DMS114 treated with DMSO at 0.1 percent for 48 hours (cell line): ENCODE results near the gene THSD7B.
"Not testable (repeated sequence)": the region's sequence is repeated elsewhere in the genome, so short reads cannot be mapped to it uniquely, and the experiment has no call there.

Experiments
- DNase-seq: peaks from one replicate; lab custom pipeline; 2025; ENCODE audit not compliant: unreplicated experiment; lab: John Stamatoyannopoulos, UW

The THSD7B gene

GRCh38 chr2:136765256-136766072, at the start of gene THSD7B:
Gene THSD7B, plus strand, starts transcription at chr2:136765545. Its CDS starts 116,634 bp downstream, at chr2:136882179.
- DNase-seq = no peak

GRCh38 chr2:136718273-136718672, 47.1 kb upstream of the THSD7B start:
- DNase-seq = no peak

- DNase-seq = no peak
Observed at GRCh38 chr2:136727973-136728699, 37.2 kb upstream of the THSD7B start.

GRCh38 chr2:136736236-136736635, 29.1 kb upstream of the THSD7B start:
- DNase-seq = no peak

GRCh38 chr2:136738044-136738443, 27.3 kb upstream of the THSD7B start:
- DNase-seq = no peak

GRCh38 chr2:136741471-136741870, 23.9 kb upstream of the THSD7B start:
- no peak for DNase-seq

GRCh38 chr2:136750065-136750464, 15.3 kb upstream of the THSD7B start:
- no peak for DNase-seq

GRCh38 chr2:136751406-136751805, 13.9 kb upstream of the THSD7B start:
- no peak for DNase-seq

GRCh38 chr2:136758504-136758903, 6.8 kb upstream of the THSD7B start:
- not testable (repeated sequence) for DNase-seq

- no peak for DNase-seq
Observed at GRCh38 chr2:136764452-136765255, 691 bp upstream of the THSD7B start.

GRCh38 chr2:136766073-136766404, 694 bp downstream of the THSD7B start:
- no peak for DNase-seq

GRCh38 chr2:136767030-136767429, 1.7 kb downstream of the THSD7B start:
- no peak for DNase-seq

- no peak for DNase-seq
Observed at GRCh38 chr2:136769871-136770270, 4.5 kb downstream of the THSD7B start.

GRCh38 chr2:136770384-136770783, 5.0 kb downstream of the THSD7B start:
- no peak for DNase-seq

- DNase-seq = no peak
Observed at GRCh38 chr2:136777391-136777790, 12.0 kb downstream of the THSD7B start.

GRCh38 chr2:136783856-136784255, 18.5 kb downstream of the THSD7B start:
- no peak for DNase-seq

GRCh38 chr2:136785215-136785614, 19.9 kb downstream of the THSD7B start:
- DNase-seq = no peak

- no peak for DNase-seq
Observed at GRCh38 chr2:136787970-136788369, 22.6 kb downstream of the THSD7B start.

GRCh38 chr2:136796339-136796738, 31.0 kb downstream of the THSD7B start:
- no peak for DNase-seq

GRCh38 chr2:136798766-136799165, 33.4 kb downstream of the THSD7B start:
- no peak for DNase-seq

GRCh38 chr2:136801661-136802060, 36.3 kb downstream of the THSD7B start:
- no peak for DNase-seq

- no peak for DNase-seq
Observed at GRCh38 chr2:136809998-136810397, 44.7 kb downstream of the THSD7B start.
